Breast epithelium (tissue), 3 donors: Measurements from ENCODE around the gene SECTM1.

Source experiments
- POLR2A ChIP-seq: fragments of 450-650 bp; IDR thresholded peaks from one replicate; pipeline ENCODE4 v1.6.1; 2016; ENCODE audit warnings: antibody characterized with exemption, mild to moderate bottlenecking, moderate library complexity
- POLR2AphosphoS5 ChIP-seq, 3 donors: sonication (generic); formaldehyde crosslinking; IDR thresholded peaks; one replicate each; pipeline ENCODE4 v1.6.1; 2017; ENCODE audit warnings: antibody characterized with exemption in 3 of 3
- TF ChIP-seq, protein P1 (sequence below), 3 donors: fragments of 450-650 bp; IDR thresholded peaks; one replicate each; pipeline ENCODE4 v1.5.1; 2016 to 2017; ENCODE audit warnings: antibody characterized with exemption in 3 of 3, mild to moderate bottlenecking in 3 of 3, moderate library complexity in 3 of 3

DNA sequence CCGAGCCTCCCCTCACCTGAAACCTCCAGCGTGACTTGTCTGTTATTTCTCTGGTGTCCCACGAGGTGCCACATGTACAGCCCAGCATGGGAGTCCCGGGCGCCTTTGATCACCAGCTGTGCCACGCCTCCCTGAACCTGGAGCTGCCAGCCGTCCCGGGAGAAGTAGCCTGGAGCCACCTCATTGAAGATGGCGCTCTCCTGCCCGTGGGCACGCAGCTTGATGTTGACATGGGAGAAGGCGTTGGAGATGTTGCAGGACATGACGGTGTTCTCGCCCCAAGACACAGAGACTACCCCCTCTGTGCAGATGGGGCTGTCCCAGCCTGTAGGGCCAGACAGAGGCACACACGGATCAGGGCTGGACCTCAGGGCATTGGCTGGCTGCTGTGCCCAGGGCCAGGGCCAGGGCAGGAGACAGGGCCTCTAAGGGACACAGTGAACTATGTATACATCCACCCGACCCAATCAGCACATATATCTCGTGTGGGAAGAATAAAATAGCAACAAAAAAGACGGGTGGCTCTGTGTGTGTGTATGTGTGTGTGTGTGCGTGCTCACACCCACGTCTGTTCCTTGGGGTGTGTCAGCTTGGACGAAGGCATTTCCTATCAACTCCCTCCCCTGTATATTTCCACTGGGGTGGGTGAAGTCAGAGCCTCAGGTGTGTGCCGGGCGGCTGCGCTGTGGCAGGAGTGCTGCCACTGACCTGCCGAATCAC lies 8.8 kb downstream of the SECTM1 start:
- TF ChIP-seq, protein P1, sequence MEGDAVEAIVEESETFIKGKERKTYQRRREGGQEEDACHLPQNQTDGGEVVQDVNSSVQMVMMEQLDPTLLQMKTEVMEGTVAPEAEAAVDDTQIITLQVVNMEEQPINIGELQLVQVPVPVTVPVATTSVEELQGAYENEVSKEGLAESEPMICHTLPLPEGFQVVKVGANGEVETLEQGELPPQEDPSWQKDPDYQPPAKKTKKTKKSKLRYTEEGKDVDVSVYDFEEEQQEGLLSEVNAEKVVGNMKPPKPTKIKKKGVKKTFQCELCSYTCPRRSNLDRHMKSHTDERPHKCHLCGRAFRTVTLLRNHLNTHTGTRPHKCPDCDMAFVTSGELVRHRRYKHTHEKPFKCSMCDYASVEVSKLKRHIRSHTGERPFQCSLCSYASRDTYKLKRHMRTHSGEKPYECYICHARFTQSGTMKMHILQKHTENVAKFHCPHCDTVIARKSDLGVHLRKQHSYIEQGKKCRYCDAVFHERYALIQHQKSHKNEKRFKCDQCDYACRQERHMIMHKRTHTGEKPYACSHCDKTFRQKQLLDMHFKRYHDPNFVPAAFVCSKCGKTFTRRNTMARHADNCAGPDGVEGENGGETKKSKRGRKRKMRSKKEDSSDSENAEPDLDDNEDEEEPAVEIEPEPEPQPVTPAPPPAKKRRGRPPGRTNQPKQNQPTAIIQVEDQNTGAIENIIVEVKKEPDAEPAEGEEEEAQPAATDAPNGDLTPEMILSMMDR (IDR thresholded peaks at IDR 0.05): no peak
- TF ChIP-seq POLR2A (no peak), POLR2AphosphoS5 (IDR thresholded peaks at IDR 0.05) (no peak)
